Subcutaneous abdominal adipose tissue (tissue), 5 donors: Measurements from ENCODE around the gene CHAC1.

ENCODE experiments used
- H3K27ac ChIP-seq: one replicate; pipeline ENCODE4 v1.7.0; 2013; ENCODE audit warnings: low read depth, mild to moderate bottlenecking, inconsistent platforms, low read length, moderate library complexity
- H3K27me3 ChIP-seq, 5 donors: one replicate each; pipeline ENCODE4 v1.7.0; 2013; ENCODE audit warnings: low read length in 5 of 5, inconsistent platforms in 1 of 5; ENCODE audit not compliant: control insufficient read depth in 5 of 5, insufficient read depth in 4 of 5
- H3K36me3 ChIP-seq, 5 donors: one replicate each; pipeline ENCODE4 v1.7.0; 2013; ENCODE audit warnings: low read length in 5 of 5; ENCODE audit not compliant: control insufficient read depth in 5 of 5, insufficient read depth in 5 of 5
- H3K4me1 ChIP-seq, 5 donors: one replicate each; pipeline ENCODE4 v1.7.0; 2013; ENCODE audit warnings: low read length in 5 of 5, mild to moderate bottlenecking in 3 of 5, moderate library complexity in 1 of 5; ENCODE audit not compliant: control insufficient read depth in 5 of 5, insufficient read depth in 5 of 5
- H3K4me3 ChIP-seq, 5 donors: one replicate each; pipeline ENCODE4 v1.7.0; 2013; ENCODE audit warnings: low read length in 5 of 5, low read depth in 1 of 5
- H3K9ac ChIP-seq, 5 donors: one replicate each; pipeline ENCODE4 v1.7.0; 2013; ENCODE audit warnings: low read length in 5 of 5, mild to moderate bottlenecking in 4 of 5, moderate library complexity in 3 of 5
- H3K9me3 ChIP-seq, 5 donors: one replicate each; pipeline ENCODE4 v1.7.0; 2013; ENCODE audit warnings: low read length in 5 of 5; ENCODE audit not compliant: control insufficient read depth in 5 of 5
- donor health status: healthy.
- donor health status: healthy.
- donor health status: healthy.
- donor health status: healthy.
- donor health status: healthy.

The CHAC1 gene

DNA sequence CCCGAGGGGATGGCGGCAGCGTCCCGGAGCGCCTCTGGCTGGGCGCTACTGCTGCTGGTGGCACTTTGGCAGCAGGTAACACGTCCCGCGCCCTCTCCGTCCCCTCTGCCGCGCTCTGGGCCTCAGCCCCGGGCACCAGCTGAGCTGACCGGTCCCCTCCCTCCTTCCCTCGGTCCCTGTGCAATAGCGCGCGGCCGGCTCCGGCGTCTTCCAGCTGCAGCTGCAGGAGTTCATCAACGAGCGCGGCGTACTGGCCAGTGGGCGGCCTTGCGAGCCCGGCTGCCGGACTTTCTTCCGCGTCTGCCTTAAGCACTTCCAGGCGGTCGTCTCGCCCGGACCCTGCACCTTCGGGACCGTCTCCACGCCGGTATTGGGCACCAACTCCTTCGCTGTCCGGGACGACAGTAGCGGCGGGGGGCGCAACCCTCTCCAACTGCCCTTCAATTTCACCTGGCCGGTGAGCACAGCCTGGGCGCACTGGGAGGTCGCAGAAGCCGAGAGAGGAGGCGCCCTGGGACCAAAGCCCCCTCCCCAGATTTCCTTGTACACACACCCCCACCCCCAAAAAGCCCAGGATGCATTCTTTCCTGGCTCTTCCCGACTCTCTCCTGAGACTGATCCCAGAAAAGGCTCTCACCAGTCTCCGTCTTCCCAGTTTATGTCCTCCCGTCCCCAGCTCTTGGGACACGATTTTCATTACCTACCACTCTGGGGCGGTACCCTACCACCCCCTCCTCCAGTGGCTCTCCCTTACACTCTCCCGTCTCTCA lies 23.4 kb upstream of the CHAC1 start:
- Histone ChIP-seq H3K4me3 (peak overlapping the region; percentile 67 to 91 (median 76)), H3K9me3 (no peaks in the 10 kb centered on the region), H3K27ac (peak overlapping the region; percentile 46), H3K36me3 (peaks cover 0 to 16% (median 6%) of the 10 kb centered on the region in 5 donors), H3K27me3 (peaks cover 37 to 60% (median 51%) of the 10 kb centered on the region in 5 donors), H3K9ac (peak overlapping the region in 4 of 5 donors; percentile 38 to 68 (median 60)), H3K4me1 (peaks cover 1 to 85% (median 63%) of the 10 kb centered on the region in 5 donors)

DNA sequence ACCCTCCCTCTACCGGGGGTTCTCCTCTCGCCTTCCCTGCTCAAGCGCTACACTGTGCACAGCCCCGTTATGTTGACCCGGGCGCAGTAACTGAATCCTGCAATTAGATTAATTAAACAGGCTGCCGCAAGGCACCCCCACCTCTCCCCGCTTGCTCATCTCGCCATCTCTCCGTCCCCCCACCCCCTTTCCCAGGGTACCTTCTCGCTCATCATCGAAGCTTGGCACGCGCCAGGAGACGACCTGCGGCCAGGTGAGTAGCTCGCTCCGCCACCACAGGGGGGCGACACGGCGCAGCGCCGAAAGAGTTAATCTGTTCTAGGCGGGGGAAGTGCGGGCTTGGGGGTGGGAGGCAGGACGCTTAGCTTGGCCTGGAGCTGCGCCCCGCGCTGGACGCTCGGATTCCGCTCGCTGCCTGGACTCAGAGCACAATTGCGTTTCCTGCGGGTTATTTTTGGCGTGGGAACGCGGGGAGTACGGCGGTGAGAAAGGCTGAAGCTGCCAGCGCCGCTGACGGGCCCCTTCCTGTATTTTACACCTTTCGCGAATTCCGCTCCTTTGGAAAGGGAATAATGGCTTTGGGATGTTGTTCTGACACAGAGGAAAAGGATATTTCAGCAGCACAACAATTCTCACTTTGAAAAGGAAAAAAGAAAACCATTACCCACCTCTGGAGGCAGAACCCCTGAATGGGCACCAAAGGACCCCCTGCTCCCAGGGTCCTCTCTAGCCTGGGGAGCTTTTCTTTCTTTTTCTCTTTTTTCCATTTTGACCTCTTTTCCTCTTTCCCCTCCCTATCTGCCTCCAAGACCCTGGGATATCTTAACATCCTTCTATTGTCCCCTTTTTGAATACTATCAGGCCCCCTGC lies 22.6 kb upstream of the CHAC1 start:
- H3K36me3 ChIP-seq: peaks cover 0 to 25% (median 15%) of the 10 kb centered on the region in 5 donors
- peaks cover 1 to 92% (median 62%) of the 10 kb centered on the region in 5 donors for H3K4me1 ChIP-seq
- peak overlapping the region; percentile 56 for H3K27ac ChIP-seq
- H3K9ac ChIP-seq: peak overlapping the region in 3 of 5 donors; percentile 38 to 68 (median 52)
- peaks cover 37 to 58% (median 51%) of the 10 kb centered on the region in 5 donors for H3K27me3 ChIP-seq
- H3K9me3 ChIP-seq: no peaks in the 10 kb centered on the region
- H3K4me3 ChIP-seq: peak overlapping the region; percentile 67 to 91 (median 76)

DNA sequence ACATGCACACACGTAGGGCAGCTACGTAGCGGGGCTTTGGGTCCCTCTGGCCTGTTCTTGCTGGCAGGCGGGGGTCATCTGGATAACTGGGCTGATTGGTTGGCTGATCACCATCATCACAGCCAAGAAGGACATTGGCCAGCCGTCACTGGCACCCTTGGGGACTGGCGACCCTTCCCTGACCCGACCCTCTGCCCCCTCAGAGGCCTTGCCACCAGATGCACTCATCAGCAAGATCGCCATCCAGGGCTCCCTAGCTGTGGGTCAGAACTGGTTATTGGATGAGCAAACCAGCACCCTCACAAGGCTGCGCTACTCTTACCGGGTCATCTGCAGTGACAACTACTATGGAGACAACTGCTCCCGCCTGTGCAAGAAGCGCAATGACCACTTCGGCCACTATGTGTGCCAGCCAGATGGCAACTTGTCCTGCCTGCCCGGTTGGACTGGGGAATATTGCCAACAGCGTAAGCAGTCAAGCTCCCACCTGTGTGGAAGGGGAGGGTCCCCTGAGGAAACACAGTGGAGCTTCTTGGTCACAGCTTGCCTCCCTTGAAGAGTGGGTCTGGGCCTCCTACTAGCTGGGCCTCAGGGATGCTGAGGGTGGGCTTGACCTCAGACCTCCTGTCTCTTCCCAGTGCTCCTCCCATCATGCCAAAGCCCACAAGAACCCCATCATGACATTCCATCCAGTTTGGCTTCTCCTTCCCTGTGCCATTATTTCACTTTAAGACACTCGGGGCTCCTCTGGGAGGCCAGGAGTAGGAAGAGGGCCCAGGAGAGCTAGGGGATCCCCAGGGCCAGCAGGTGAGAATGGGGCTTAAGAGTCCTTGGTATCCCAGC lies 21.8 kb upstream of the CHAC1 start:
- H3K4me3 ChIP-seq: peak overlapping the region; percentile 12 to 91 (median 69)
- H3K9me3 ChIP-seq: no peaks in the 10 kb centered on the region
- peaks cover 3 to 92% (median 60%) of the 10 kb centered on the region in 5 donors for H3K4me1 ChIP-seq
- H3K27me3 ChIP-seq: peaks cover 34 to 54% (median 48%) of the 10 kb centered on the region in 5 donors
- H3K36me3 ChIP-seq: peaks cover 0 to 32% (median 22%) of the 10 kb centered on the region in 5 donors
- H3K9ac ChIP-seq: peak overlapping the region in 1 of 5 donors; percentile 30
- peak overlapping the region; percentile 56 for H3K27ac ChIP-seq

DNA sequence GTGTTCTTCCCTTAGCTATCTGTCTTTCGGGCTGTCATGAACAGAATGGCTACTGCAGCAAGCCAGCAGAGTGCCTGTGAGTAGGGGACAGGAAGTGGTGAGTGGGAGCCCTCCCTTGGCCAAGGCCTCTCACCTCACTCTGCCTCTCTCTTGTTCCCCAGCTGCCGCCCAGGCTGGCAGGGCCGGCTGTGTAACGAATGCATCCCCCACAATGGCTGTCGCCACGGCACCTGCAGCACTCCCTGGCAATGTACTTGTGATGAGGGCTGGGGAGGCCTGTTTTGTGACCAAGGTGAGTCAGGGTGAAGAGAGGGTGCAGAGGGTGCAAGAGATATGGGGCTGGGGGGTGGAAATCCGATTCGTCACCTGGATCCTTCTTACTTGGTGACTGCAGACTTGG lies 21.1 kb upstream of the CHAC1 start:
- H3K9ac ChIP-seq: peak overlapping the region in 1 of 5 donors; percentile 30
- peaks cover 28 to 49% (median 42%) of the 10 kb centered on the region in 5 donors for H3K27me3 ChIP-seq
- no peaks in the 10 kb centered on the region for H3K9me3 ChIP-seq
- peak overlapping the region in 4 of 5 donors; percentile 63 to 91 (median 74) for H3K4me3 ChIP-seq
- H3K36me3 ChIP-seq: peaks cover 0 to 36% (median 24%) of the 10 kb centered on the region in 5 donors
- H3K4me1 ChIP-seq: peaks cover 3 to 92% (median 59%) of the 10 kb centered on the region in 5 donors
- H3K27ac ChIP-seq: peak overlapping the region; percentile 56

DNA sequence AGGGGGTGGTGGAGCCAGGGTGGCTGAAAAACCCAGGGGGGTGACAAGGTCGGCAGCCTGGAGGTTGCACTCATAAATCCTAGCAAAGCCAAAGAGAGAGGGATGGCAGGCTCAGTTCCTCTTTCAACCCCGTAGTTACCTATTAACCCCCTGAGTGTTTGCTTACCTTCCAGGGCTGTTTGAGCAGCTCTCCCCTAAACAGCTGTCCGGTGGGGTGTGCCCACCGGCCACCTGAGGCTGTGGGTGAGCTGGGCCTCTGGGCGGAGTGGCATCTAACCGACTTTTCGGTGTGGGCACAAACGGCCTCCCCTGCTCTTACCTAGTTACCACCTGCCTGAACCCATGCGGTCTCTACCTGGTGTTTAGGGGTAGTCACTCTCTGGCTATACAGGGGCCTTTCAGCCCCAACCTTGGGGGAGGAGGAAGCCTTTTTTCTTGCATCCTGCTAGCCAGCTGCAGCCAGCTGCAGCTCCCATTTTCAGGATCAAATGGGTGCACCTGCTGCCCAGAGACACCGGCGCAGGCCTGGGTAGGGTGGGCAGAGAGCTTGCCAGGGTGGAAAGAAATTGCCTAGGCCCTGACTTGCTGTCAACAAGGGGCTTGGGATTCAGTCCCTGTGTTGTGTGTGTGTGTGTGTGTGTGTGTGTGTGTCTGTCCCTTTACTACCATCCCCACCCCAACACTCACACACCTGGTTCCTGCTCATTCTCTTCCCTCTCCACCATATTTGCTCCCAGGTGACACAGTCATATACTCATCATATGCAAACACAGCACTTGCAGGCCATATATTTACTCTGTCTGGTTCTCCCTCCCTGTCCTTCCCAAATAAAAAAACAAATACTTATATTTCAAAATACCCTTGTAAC lies 20.4 kb upstream of the CHAC1 start:
- Histone ChIP-seq H3K27ac (no peak overlapping the region), H3K27me3 (peaks cover 26 to 46% (median 40%) of the 10 kb centered on the region in 5 donors), H3K36me3 (peaks cover 0 to 39% (median 27%) of the 10 kb centered on the region in 5 donors), H3K4me3 (peak overlapping the region in 3 of 5 donors; percentile 69 to 91 (median 80)), H3K4me1 (peaks cover 3 to 94% (median 57%) of the 10 kb centered on the region in 5 donors), H3K9ac (no peak overlapping the region), H3K9me3 (no peaks in the 10 kb centered on the region)

DNA sequence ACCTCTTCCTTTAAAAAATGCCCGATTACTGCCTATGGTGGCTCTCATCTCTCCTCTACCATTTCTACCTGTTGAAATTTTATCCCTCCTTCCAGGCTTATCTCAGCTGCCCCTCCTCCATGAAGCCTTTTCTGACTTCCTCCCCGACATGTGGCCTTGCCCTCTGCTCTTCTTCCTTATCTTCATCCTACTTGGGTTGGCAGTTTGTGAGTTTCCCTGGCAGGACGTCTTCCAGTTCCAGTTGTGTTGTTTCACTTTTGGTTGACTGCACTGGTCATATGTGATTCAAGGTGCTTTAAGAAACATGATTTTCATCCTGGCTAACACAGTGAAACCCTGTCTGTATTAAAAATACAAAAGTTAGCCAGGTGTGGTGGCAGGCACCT lies 19.8 kb upstream of the CHAC1 start:
- Histone ChIP-seq H3K4me1 (peaks cover 3 to 95% (median 52%) of the 10 kb centered on the region in 5 donors), H3K4me3 (peak overlapping the region in 2 of 5 donors; percentile 69 to 91), H3K9ac (no peak overlapping the region), H3K36me3 (peaks cover 0 to 44% (median 27%) of the 10 kb centered on the region in 5 donors), H3K27ac (no peak overlapping the region), H3K9me3 (no peaks in the 10 kb centered on the region), H3K27me3 (peaks cover 25 to 44% (median 38%) of the 10 kb centered on the region in 5 donors)

DNA sequence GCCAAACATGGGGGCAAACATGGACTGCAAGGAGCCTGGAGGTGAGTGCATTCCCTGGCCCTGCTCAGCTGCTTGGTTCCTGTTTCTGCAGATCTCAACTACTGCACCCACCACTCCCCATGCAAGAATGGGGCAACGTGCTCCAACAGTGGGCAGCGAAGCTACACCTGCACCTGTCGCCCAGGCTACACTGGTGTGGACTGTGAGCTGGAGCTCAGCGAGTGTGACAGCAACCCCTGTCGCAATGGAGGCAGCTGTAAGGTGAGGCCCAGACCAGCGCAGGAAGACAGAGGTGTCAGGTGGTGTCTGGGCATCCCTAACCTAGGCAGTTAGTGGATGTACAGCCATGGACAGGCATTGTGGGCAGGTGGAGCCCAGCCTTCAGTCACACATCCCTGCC lies 18.8 kb upstream of the CHAC1 start:
- H3K27ac ChIP-seq: no peak overlapping the region
- H3K27me3 ChIP-seq: peaks cover 19 to 34% (median 30%) of the 10 kb centered on the region in 5 donors
- peak overlapping the region in 3 of 5 donors; percentile 21 to 36 (median 22) for H3K4me3 ChIP-seq
- H3K9me3 ChIP-seq: no peaks in the 10 kb centered on the region
- H3K36me3 ChIP-seq: peaks cover 0 to 45% (median 27%) of the 10 kb centered on the region in 5 donors
- H3K4me1 ChIP-seq: peaks cover 3 to 92% (median 43%) of the 10 kb centered on the region in 5 donors
- H3K9ac ChIP-seq: no peak overlapping the region

DNA sequence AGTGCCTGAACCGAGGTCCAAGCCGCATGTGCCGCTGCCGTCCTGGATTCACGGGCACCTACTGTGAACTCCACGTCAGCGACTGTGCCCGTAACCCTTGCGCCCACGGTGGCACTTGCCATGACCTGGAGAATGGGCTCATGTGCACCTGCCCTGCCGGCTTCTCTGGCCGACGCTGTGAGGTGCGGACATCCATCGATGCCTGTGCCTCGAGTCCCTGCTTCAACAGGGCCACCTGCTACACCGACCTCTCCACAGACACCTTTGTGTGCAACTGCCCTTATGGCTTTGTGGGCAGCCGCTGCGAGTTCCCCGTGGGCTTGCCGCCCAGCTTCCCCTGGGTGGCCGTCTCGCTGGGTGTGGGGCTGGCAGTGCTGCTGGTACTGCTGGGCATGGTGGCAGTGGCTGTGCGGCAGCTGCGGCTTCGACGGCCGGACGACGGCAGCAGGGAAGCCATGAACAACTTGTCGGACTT lies 17.0 kb upstream of the CHAC1 start:
- Histone ChIP-seq H3K27me3 (peaks cover 9 to 16% (median 14%) of the 10 kb centered on the region in 5 donors), H3K4me1 (peaks cover 8 to 91% (median 38%) of the 10 kb centered on the region in 5 donors), H3K27ac (peak overlapping the region; percentile 50), H3K9ac (no peak overlapping the region), H3K9me3 (no peaks in the 10 kb centered on the region), H3K4me3 (peak overlapping the region in 2 of 5 donors; percentile 26 to 50), H3K36me3 (peaks cover 0 to 45% (median 27%) of the 10 kb centered on the region in 5 donors)
